ENCODE measurements around the gene SEC14L6.
"Not testable (repeated sequence)": the region's sequence is repeated elsewhere in the genome, so short reads cannot be mapped to it uniquely, and the experiment has no call there.

The SEC14L6 gene

DNA sequence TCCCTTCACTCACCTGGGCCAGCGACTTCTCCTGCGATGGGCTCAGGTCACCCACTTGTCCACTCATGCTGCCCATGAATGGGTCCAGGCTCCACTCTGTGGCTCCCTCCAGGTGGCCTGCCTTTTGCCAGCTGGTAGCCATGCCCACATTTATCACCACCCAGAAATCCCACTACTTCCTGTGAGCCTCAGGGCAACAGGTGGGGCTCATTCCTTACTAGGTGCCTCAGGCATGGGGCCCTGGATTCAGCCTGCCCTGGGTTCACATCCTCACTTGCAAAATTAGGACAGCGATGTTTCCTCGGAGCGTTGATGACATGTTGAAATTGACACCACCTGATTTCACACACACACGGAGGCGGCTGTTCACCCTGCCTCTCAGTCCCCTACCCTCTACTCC lies at the start of gene SEC14L6:
TSS of gene SEC14L6 (minus strand) at position 126 of the 400 bp plus-strand sequence. CDS start at position 67, 59 bp downstream.
- no peak for DNase-seq

GRCh38 chr22:30596199-30596598 lies 49.7 kb upstream of the SEC14L6 start:
- DNase-seq: no peak

- not testable (repeated sequence) for DNase-seq
These were observed 45.8 kb upstream of the SEC14L6 start for GRCh38 chr22:30592360-30592713.

- peak; percentile 97 for DNase-seq
These were observed 45.2 kb upstream of the SEC14L6 start, which contains the start of gene PES1 for GRCh38 chr22:30591588-30592359. PES1 (minus strand) TSS chr22:30591910; CDS start chr22:30591833, 77 bp downstream.

DNA sequence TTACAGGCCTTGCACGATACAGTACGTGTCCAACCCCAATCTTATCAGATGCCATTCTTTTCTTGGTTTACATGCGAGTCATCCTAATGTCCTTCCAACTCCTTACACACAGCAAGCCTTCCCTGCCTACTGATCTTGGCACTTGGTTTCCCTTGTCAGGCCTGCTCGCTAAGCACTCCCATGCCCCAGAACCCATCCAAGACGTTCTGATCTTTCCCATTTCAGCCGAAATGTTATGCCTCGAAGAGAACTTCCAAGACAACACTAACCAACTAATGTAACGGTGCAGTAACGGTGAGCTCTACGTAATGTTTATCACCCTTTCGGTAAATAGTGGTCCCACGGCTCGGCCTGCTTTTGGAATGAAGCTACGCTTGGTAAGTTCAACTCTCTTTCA lies 44.6 kb upstream of the SEC14L6 start:
- no peak for DNase-seq

DNA sequence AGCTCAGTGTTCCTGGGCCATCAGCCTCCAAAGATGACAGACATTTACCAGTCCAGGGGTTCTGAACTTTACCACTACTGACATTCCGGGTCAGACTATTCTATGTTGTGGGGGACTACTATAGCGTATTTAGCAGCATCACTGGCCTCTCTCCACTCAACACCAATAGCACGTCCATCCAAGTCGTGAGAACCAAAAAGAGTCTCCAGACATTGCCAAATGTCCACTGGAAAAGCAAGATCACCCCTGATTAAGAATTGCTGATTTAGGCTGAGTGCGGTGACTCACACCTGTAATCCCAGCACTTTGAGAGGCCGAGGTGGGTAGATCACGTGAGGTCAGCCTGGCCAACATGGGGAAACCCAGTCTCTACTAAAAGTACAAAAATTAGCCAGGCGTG lies 39.9 kb upstream of the SEC14L6 start:
- DNase-seq: no peak

DNA sequence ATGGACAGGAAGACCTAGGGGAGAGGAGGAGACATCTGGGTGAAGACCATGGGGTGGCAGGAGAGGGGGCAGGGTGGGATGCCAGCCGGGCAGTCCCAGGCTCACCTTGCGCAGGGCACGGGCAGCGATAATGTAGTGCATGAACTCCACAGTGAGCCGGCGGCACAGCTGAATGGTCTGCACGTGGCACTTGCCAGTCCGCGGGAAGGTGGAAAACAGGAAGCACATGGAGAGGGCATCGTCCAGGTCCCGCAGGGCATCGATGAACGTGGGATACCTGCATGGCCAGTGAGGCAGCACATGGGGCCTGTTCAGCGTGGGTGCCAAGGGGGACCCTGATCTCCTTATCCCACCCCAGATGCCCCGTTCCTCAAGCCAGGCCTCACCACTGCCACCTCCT lies 37.9 kb upstream of the SEC14L6 start:
- DNase-seq: no peak

DNA sequence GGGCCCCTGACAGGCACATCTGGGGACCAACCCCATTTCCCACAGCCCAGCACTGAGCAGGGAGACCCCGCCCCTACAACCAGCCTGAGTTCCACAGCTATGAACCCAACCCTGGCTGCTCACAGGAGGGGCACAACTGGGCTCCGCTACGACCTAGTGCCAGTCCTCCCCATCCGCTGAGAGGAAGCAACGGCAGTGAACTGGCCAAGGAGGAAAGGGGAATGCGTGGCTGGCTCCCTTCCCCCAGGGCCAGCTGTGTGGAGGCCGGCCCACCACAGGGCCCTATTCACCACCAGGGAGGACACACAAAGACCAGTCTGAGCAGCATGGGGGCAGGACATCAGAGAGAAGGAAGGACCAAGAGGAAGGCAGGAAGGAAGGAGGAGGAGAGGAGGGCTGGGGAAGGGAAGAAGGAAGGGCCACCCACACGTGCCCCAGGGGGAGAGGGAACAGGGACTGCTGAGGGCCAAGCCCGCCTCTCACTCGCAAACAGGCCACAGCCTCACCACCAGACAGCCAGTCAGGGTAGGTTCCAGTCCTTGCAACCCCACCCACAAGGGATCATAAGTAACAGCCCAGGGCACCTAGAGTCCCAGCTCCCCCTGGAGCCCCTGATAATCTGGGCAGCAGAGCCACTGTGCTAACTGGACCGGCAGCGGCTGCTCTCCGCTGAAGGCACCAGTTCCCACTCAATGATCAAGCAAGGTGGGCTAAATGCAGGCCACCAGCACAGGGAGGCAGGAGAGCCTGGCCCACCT lies 36.4 kb upstream of the SEC14L6 start:
- no peak for DNase-seq

GRCh38 chr22:30582051-30582450 lies 35.5 kb upstream of the SEC14L6 start:
- DNase-seq: no peak

GRCh38 chr22:30580896-30581295 lies 34.4 kb upstream of the SEC14L6 start:
- no peak for DNase-seq

DNA sequence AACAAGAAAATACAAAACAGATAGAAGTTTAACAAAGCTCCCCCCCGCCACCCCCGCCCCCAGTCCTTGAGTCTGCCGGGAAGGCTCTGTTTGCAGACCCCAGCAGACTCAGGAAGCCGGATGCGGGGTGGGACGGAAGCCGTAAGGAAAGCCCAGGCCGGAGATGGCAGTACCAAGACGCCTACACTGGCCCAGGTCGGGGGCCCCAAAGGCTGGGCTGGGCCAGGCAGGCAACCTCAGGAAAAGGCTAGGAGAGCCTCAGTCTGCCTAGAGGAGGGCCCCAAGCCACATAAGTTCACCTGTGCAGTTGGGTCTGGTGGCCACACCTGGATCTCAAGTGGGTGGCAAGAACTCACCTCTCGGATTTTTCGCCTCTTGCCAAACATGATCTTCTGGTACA lies 31.9 kb upstream of the SEC14L6 start:
- no peak for DNase-seq

- DNase-seq: peak; percentile 39
These were observed 29.3 kb upstream of the SEC14L6 start for GRCh38 chr22:30575859-30576258.

DNA sequence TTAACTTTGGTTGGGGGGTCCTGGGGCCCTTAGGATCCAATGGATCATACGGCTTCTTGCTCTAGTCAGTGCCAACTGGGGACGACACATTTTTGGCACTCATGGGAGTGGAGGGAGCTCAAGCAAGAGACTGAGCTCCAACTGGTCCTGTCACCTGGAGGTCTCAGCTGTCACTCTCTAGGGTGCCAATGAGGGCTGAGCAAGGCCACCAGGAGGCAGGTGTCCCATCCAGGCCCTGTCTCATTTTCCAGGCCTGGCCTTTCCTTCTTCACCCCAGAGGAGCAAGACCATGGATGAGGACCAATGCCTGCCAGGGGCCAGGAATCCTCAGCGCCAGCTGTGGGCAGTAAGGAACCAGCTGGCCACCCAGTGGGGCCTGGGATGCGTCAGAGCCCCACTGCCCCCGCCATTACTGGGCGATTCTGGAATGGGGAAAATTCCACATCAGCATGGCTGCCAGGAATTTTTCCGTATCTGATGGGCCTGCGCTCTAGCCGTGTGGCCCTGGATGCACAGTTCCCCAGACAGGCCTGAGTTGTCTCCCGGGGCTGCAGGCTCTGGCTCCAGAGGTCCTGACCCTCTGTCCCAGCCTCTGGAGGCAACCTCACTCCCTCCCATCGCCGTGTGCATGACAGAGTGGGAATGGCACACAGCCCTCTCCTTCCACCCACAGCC lies 28.6 kb upstream of the SEC14L6 start:
- peak; percentile 77 for DNase-seq

- DNase-seq: peak; percentile 62
These were observed 27.8 kb upstream of the SEC14L6 start, which contains the start of gene GAL3ST1 for GRCh38 chr22:30574095-30574981. GAL3ST1 (minus strand) TSS chr22:30574665; CDS start chr22:30557392, 17,273 bp downstream.

DNA sequence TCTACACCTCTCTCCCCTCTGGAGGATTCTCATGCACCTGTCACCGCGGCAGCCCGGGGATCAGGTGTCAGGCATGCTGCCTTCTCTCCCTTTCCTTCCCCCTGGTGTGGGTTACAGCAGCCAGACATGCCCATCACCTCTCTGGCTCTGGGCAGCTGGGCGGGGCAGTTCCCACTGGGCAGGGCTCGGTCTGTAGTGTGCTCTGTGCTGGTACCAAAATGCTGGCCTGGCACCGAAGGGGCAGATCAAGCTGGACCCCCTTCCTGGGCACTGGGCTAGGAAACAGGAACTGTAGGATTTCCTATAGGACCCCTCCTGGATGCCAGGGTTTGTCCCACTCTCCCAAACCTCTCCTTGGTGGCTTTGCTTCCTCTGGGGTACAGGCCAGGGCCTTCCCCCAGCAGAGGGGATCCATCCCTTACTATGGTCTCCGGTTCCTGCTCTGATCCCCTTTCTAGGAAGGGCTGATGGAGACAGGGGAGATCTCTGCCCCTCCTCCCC lies 27.1 kb upstream of the SEC14L6 start:
- peak; percentile 53 for DNase-seq

DNA sequence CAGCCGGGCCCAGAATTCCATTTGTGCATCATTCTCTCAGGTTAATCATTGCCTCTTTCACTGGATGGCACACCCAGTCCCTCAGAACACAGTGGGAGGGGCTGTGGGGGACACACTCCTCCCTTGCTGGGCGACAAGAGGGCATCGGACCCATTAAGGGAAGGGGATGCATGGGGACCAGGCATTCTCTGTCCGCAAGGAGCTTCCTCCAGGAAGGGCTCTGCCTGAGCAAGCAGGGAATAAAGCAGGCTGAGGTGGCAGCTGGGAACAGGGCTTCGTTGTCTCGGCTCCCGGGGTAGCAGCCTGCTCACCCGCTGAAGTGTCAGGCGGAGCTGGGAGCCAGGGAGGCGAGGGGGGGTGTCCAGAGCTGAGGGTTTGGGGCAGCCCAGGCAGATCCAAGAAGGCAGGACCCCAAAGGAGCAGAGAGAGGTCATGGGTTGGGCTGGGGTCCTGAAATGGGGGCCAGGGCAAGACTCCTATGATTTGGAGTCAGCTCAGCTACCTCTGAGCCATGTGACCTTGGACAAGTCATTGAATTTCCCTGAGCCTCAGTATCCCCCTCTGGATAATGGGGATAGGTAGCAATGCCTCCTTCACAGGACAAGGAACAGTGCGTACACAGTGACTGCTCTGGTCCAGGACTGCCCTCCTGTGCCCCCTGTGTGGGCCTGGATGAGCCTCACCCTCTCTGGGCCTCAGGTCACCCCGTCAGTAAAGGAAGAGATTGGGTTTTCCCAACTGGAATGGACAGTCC lies 26.5 kb upstream of the SEC14L6 start:
- no peak for DNase-seq

GRCh38 chr22:30572210-30572609 lies 25.7 kb upstream of the SEC14L6 start:
- no peak for DNase-seq

DNA sequence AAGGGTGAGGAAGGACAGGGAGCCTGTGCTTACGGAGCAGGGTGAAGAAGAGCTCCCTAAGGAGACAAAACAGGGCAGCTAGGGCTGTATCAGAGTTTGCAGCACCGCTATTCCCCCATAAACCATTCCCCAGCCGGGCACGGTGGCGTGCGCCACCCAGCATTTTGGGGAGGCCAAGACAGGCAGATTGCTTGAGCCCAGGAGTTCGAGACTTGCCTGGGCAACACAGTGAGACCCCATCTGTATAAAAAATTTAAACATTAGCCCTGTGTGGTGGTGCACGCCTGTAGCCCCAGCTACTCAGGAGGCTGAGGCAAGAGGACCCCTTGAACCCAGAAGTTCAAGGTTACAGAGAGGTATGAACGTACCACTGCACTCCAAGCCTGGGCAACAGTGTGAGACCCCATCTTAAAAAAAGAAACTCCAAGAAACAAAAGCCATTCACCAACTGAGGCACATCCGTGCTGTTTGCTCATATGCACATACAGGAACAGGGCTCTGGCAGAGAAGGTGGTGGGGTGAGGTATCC lies 23.2 kb upstream of the SEC14L6 start:
- DNase-seq: no peak

- DNase-seq: no peak
These were observed 21.7 kb upstream of the SEC14L6 start for GRCh38 chr22:30568137-30568805.

GRCh38 chr22:30567277-30567676 lies 20.7 kb upstream of the SEC14L6 start:
- not testable (repeated sequence) for DNase-seq

DNA sequence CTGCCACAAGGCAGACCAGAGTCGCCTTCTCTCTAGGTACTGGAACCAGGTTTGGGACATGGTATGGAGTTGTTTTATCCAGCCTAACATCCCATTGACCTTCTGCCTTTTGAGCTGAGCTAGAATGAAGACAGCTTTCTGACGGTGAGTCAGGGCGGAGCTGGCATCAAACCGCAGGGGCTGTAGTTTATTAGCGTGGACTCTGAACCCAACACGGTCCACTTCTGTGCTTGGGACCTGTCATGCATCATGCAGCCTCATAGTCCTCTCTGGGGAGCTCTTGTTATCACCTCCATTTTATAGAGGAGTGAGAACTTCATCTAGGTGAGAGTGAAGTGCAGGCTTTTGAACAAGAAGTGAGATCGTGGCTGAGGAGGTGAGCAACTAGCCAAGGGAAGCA lies 19.6 kb upstream of the SEC14L6 start:
- no peak for DNase-seq
